RCC 7860 (cell line): ENCODE data around the gene GPALPP1.
"Not testable (repeated sequence)": the region's sequence is repeated elsewhere in the genome, so short reads cannot be mapped to it uniquely, and the experiment has no call there.

ENCODE experiments used
- DNase-seq: peaks from one replicate; pipeline ENCODE4 v3.0.0-alpha.2; 2015; ENCODE audit warnings: low spot score
- FAIRE-seq: peaks from 2 replicates; lab custom pipeline; 2012; peaks lifted over from hg19 to GRCh38; lab: Jason Lieb, UNC

GPALPP1 gene

DNA sequence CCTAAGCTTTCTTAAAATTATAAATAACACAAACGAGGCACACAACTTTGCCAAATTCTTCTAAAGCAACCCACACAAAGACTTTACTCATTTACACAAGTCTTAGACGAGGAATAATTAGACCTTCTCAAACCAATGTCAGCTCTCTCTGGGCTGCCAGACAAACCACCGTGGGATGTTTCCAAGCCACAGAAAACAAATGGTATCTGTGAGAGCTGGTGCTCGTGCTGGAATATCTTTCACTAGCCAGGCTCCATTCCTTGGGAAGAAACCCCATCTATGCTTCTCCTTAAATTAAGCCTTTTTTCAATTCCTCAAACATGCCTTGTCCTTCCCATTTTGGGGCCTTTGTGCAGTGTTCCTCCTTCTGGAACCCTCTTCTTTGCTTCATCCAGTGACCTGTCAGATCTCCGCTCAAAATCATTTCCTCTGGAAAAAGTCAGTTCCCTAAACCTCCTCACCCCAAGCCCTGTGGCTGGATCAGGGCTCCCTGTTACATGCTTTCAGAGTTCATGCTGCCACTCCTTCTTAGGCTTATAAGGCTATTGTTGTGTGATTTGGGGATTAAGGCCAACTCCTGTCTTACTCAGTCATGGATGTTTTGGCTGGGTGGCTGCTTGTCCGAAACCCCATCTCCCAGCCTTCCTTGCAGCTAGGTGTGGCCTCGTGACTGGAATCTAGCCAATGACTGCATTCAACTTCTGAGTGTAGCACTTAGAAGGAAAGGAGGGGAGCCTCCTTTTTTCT is 66.7 kb downstream of the GPALPP1 start:
- FAIRE-seq (no peak), DNase-seq (no peak)

DNA sequence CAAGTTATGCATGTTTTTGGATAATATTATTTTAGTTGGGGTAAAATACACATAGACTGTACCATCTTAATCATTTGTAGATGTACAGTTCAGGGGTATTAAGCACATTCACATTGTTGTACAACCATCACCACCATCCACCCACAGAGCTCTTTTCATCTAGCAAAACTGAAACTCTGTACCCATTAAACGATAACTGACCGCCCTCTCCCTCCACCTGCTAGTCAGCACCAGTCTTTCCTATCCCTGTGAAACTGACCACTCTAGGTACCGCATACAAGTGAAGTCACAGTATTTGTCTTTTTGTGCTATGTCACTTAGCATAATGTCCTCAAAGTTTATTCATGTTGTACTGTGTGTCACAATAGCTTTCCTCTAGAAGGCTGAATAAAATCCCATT is 70.7 kb downstream of the GPALPP1 start:
- FAIRE-seq (no peak), DNase-seq (no peak)

DNA sequence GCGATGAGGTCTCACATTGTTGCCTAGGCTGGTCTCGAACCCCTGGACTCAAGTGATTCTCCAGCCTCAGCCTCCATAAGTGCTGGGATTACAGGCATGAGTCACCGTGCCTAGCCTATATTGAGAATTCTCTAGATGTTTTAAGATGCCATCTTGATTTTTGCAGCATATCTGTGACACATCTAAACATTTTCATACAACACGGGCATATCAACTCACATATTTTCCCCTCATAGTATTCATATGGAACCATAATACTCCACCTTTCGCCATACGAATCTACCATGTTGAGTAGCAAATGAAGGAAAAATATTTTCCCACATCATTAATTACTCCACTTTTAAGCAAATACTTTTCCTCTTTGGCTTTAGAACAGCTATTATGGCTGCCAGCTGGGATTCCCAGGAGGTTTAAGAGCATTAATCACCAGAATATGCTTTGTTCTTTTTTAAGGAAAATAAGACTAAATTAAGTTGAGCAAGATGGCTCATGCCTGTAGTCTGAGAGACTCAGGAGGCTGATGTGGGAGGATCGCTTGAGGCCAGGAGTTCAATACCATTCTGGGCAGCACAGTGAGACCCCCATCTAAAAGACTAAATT is 74.0 kb downstream of the GPALPP1 start:
- DNase-seq: no peak
- no peak for FAIRE-seq

DNA sequence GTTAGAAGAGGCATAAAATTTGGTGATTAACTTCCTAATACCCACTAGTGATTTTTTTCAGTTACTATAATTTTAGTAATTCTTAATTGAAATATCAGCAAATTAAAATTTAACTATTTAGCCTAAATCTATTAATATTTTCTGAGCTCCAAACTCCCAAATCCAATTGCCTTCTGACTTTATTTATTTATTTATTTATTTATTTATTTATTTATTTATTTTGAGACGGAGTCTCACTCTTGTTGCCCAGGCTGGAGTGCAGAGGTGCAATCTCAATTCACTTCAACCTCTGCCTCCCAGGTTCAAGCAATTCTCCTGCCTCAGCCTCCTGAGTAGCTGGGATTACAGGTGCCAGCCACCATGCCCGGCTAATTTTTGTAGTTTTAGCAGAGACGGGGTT is 74.6 kb downstream of the GPALPP1 start:
- FAIRE-seq, DNase-seq: not testable (repeated sequence)

DNA sequence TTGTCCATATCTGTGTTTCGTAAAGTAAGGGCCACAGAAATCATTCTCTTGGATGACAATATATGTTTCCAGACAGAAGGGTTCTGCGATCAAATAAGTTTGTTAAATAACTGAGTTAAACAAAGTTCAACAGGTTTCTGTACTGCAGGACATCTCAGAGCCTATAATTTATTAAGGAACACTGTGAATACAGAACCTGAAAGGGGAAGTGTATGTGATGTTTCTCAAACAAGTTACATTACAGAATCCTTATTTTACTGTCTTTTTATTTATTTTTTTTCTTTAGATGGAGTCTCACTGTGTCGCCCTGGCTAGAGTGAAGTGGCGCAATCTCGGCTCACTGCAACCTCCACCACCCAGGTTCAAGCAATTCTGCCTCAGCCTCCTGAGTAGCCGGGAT is 75.6 kb downstream of the GPALPP1 start:
- DNase-seq: no peak
- FAIRE-seq: no peak

DNA sequence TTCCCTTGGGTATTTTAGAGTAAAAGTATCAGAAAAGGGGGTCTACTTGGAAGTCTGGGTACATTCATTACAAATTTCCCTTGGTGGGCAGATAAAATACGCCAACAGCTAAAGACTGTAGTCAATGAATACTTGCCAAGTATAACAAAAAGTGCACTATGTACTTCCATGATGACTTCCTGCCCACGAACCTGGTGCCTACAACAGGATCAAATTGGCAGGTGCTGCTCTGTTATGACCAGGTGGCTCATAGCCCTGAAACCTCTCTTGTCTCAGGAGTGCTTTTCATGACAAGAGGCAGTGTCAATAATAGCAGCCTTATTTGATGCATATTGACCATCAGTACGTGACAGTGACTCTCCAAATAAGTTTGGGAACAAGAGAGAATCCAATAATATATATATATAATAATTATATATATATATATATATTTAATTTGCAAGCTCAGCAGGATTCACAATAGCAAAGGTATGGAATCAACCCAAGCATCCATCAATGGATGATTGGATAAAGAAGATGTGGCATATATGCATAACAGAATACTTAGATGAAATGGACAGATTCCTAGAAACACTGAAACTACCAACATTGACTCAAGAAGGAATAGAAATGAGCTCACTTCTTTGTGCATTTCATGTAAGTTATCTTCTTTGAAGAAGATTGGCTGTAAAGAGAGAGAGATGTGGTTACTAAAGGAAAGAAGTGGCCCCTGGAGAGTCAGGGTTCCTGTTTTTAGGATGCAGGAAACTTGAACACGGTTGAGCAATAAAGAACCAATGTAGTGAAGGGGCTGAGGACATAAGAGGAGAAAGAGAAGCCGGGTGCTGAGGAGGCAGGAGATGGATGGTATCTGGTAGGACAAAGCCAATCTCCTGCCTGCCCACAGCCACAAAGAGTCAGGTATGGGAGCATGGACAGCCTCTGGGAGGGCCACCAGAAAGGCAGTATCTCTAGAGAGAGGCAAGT is 79.0 kb downstream of the GPALPP1 start:
- FAIRE-seq (no peak), DNase-seq (no peak)

DNA sequence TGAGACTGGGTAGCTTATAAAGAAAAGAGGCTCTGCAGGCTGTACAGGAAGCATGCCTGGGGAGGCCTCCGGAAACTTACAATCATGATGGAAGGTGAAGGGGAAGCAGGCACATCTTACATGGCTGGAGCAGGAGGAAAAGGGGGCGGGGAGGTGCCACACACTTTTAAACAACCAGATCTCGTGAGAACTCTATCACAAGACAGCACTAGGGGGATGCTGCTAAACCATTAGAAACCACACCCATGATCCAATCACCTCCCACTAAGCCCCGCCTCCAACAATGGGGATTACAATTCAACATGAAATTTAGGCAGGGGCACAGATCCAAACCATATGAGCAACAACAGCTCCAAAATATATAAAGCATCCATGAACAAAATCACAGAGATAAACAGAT is 84.5 kb downstream of the GPALPP1 start:
- FAIRE-seq (no peak), DNase-seq (no peak)

DNA sequence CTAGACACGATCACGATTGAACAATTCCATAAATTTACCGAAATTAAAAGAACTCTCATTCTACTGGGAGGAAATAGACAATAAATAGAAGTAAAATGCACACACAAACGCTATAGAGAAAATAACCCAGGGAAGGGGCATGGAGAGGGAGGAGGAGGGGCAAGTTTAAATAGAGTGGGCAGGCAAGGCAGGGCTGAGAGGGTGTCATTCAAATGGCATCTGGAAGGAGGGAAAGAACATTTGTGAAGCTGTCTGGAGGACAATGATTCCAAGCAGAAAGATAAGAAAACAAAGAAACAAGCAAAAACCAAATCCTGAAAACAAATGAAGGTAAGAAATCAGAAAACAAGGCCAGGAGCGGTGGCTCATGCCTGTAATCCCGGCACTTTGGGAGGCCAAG is 85.4 kb downstream of the GPALPP1 start:
- no peak for DNase-seq
- FAIRE-seq: no peak

DNA sequence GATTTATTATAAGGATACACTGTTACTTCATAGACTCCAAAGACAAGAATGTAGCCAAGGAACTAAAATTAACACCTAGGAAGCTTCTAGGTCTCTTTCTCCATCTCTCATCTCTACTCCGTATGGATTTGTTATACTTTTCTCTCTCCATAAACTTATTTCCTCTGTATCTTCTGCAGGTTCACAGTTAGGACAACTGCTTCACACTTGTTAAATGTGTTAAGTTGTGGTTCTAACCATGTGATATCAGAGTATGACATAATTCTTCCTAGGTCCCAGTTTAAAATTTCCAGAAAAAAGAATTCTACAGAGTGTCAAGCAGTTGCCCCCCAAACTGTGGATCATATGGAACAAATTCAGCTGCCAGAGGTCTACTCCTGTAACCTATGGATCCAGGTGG is 88.7 kb downstream of the GPALPP1 start:
- FAIRE-seq: no peak
- no peak for DNase-seq
